ENCODE results near the gene KCNJ5.

DNA sequence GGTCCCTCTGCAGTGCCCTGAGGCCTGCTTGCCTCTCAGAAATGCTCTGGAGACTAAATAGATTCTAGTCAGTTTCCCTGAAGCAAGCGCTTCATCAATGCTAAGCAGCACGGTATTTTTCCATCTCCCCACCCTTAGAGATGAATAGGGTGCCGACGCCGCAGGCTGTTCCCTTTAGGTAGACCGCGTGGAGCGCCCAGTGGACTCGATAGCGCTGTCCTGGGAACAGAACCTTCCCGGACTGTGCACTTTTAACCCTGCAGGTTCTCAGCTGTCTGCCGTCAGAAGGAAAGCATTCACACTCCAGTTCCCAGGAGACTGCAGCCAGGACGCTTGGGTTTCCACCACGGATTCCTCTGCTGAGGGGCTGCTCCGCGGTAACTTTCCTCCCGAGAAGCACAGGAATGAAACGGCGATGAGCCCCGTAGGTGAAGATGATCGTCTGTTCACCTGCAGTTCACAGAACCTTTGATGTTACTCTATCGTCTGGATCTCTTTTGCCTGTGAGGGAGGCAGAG lies 15.0 kb upstream of the KCNJ5 start:
- TF ChIP-seq CEBPB (IDR thresholded peaks at IDR 0.05; ENCODE audit: borderline replicate concordance in 1 of 2, low read depth in 2 of 2, low read length in 2 of 2) (no peak), CTCF (IDR thresholded peaks at IDR 0.05 in 2 of 3, conservative IDR thresholded peaks at IDR 0.05 in 1 of 3; ENCODE audit: control insufficient read depth in 2 of 3, extremely low read depth in 1 of 3, insufficient read depth in 1 of 3, low read depth in 3 of 3, low read length in 3 of 3) (no peak), TCF12 (IDR thresholded peaks at IDR 0.05; ENCODE audit: low read depth, low read length) (no peak), RB1 (IDR thresholded peaks at IDR 0.05; ENCODE audit: borderline replicate concordance) (no peak), EZH2 (IDR thresholded peaks at IDR 0.05; ENCODE audit: borderline replicate concordance, control insufficient read depth, low read depth, low read length) (no peak), CREB1 (IDR thresholded peaks at IDR 0.05; ENCODE audit: low read depth) (no peak), ASH2L (IDR thresholded peaks at IDR 0.05; ENCODE audit: borderline replicate concordance, low read depth) (no peak), RAD21 (IDR thresholded peaks at IDR 0.05; ENCODE audit: insufficient read depth, low read depth, low read length) (no peak), YY1 (IDR thresholded peaks at IDR 0.05; ENCODE audit: low read depth, low read length) (no peak), FOXM1 (IDR thresholded peaks at IDR 0.05; ENCODE audit: low read depth, low read length) (no peak), E2F4 (IDR thresholded peaks at IDR 0.05; ENCODE audit: low read depth, low read length) (no peak), HDGF (IDR thresholded peaks at IDR 0.05) (no peak)
- TF ChIP-seq, protein P1, sequence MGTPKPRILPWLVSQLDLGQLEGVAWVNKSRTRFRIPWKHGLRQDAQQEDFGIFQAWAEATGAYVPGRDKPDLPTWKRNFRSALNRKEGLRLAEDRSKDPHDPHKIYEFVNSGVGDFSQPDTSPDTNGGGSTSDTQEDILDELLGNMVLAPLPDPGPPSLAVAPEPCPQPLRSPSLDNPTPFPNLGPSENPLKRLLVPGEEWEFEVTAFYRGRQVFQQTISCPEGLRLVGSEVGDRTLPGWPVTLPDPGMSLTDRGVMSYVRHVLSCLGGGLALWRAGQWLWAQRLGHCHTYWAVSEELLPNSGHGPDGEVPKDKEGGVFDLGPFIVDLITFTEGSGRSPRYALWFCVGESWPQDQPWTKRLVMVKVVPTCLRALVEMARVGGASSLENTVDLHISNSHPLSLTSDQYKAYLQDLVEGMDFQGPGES (IDR thresholded peaks at IDR 0.05) = no peak
